GM18867 (cell line): Measurements from ENCODE around the gene ATP1A1.
A peak's percentile ranks its signal among the peaks of the same experiment; 100 is the strongest.

Experiments used
- ATAC-seq: cut with Tn5 transposase; IDR thresholded peaks from one replicate; pipeline ENCODE4 v1.9.1; 2021; ENCODE audit warnings: mild to moderate bottlenecking, moderate library complexity; ENCODE audit not compliant: unreplicated experiment

ATP1A1 gene

DNA sequence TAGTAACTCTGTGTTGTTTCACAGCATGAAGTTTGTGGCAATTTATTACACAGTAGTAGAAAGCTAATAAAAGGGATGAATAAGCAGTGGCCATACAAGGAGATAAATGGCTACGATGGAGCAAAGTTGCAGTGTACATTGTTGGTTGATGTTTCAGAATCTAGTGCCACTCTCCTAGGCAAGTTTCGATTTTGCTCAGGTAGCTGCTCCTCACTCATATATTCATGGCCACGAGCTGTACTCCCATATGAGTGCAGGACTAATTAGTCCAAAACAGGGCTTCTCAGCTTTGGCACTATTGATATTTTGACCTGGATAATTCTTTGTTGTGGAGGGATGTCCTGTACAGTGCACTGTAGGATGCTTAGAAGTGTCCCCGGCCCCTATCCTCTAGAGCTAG lies 30.0 kb upstream of the ATP1A1 start:
- ATAC-seq: no peak

DNA sequence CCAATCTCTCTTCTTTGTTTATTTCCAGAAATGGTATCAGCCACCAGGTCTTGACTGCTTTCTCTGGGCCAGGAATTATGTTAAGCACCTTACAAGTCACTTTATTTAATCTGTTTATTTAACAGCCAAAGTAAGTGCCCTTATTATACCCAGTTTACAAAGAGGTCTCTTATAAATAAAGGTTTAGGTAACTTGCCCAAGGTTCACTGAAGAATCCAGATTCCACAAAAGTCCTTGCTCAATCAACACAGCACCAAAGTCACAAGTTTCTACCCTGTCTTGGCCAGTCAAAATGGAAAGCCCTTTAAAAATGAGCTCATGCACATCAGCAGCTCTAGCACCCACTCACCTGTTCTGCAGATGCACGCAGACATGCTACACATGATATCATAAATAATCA lies 28.0 kb upstream of the ATP1A1 start:
- ATAC-seq: no peak

DNA sequence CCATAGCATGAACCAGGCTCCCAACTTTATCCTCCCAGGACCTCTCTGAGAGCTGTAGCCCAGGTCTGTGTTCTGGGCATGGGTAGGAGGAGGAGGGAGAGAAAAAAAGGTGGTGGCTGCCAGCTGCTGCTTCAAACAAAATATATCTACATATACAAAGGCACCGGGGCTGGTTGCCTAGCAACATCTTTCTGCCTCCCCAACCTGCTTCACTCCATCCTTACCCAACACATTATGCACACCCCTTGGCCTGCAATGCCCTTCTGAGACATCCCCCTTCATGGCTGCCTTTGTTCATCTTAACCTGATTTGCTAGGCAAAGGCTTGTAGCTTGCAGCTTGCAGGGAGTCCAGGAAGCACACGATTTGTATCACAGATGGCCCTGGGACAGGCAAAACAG lies 27.2 kb upstream of the ATP1A1 start:
- ATAC-seq: no peak

DNA sequence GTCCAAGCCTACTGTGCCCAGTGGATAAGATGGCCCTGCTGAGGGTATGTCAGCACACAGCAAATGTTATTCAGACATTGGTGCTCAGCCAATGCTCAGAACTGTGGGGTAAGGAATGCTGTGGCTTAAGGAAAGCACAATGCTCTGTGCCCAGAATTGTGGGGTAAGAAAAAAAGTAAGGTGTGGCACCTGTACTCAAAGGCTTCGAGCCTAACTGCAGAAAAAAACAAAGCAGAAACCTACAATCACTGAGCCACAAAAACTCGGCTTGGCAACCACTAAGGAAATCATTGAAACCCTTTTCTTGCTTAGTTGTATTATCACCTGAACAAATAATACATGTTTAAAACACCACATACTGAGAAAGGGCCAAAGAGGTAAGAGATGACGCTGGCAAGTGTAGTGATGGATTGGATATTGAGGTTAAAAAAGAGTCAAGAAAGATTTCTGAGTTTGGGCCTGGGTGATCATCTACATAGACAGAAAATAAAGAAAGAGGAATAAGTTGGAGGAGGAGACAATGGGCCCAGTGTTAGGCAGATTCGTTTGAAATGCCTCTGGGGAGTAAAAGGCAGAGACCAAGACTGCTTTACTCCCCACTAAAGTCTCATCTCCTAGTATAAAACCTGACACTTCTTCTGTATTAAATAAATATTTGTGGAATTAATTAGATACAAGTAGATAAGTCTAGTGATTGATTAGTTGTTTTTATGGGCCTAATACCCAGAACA lies 25.9 kb upstream of the ATP1A1 start:
- ATAC-seq: no peak

DNA sequence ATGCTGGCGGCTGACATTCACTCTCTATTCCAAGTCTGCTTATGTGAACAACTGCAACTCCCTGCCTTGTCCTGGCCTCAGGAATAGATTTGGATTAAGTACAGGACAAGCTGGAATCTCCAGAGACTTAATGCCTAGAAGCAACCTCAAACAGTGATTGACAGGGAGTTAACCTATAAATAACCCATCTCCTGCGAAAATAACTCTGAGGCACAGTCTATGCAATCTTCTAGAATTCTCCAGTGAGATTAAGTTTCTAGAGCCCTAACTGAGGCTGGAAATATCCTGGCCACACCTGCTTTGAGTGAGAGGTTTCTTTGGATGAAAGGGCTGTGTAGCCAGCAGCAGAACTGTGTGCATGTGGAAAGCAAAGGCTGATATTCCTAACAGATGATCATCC lies 25.3 kb upstream of the ATP1A1 start:
- no peak for ATAC-seq

DNA sequence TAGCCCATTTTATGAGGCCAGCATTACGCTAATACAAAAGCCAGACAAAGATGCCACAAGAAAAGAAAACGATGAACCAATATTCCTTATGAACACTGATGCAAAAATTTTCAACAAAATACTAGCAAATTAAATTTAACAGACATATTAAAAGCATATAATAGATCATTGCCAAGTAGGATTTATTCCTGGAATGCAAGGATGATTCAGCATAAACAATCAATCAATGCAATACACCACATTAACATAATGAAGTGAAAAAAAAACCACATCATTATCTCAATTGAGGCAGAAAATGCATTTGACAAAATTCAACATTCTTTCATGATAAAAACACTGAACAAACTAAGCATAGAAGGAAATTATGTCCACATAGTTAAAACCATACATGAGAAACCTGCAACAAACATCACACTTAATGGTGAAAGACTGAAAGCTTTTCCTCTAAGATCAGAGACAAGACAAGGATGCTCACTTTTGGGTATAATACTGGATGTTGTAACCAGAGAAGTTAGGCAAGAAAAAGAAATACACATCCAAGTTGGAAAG lies 22.9 kb upstream of the ATP1A1 start:
- no peak for ATAC-seq

DNA sequence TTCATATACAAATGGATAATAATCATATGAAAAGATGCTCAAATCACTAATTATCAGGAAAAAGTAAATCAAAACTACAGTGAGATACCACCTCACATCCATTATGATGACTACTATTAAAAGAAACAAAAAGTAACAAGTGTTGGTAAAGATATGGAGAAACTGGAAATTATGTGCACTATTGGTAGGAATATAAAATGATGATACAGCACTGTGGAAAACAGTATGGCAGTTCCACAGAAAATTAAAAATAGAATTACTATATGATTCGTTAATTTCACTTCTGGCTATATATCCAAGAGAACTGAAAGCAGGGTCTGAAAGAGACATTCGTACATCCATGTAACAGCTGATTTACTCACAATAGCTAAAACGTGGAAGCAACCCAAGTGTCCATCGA lies 21.1 kb upstream of the ATP1A1 start:
- no peak for ATAC-seq

DNA sequence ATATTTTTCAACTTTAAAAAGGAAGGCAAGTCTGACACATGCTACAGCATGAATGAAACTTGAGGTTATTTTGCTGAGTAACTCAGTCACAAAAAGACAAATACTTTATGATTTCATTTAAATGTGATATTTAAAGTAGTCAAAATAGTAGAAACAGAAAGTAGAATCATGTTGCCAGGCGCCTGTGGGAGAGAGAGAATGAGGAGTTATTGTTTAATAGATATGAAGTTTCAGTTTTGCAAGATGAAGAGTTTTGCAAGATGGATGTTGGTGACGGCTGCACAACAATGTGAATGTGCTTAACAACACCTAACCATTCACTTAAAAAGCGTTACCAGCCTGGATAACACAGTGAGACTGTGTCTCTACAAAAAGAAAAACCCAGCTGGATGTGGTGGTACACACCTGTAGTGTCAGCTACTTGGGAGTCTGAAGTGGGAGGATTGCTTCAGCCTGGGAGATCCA lies 20.7 kb upstream of the ATP1A1 start:
- peak; percentile 62 for ATAC-seq

DNA sequence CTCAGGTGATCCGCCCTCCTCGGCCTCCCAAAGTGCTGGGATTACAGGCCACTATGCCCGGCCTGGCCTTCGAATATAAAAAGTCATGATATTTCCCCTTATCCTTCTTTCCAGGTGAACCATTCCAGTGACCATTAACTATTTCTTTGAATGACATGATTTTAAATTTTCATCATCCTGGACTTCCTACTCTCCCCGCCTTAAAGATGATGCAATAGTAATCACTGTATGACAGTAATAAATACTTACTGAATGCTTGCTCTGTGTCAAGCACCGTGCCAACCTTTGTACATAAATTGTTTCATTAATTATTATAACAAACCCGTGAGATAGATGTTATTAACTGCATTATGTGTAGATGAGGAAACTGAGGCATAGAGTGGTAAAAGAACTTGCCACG lies 19.9 kb upstream of the ATP1A1 start:
- ATAC-seq: no peak

DNA sequence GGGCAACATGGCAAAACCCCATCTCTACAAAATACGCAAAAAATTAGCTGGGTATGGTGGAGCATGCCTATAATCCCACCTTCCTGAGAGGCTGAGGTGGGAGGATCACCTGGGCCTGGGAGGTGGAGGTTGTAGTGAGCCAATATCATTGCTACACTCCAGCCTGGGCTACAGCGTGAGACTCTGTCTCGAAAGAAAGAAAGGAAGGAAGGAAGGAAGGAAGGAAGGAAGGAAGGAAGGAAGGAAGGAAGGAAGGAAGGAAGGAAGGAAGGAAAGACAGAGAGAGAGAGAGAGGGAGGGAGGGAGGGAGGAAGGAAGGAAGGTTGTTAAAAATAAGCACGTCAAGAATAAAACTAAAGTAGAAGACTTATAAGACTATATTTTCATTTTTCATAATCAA lies 17.0 kb upstream of the ATP1A1 start:
- no peak for ATAC-seq

DNA sequence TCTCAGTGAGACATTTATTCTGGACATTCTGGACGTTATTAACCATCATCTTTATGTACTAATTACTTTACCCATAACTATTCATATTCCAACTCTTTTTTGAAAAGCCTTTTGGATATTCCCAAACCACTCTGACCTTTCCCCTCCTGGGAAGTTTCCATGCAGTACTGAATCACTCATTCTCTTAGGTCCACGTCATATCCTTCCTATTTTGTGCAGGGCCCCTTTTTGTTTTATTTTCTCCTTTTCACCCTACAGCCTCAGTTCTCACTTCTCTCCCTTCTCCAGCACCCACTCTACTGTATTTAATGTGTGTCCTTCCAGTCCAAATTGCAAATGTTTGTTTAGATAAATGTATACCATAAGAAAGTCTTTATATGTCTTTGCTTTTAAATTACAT lies 16.4 kb upstream of the ATP1A1 start:
- no peak for ATAC-seq

DNA sequence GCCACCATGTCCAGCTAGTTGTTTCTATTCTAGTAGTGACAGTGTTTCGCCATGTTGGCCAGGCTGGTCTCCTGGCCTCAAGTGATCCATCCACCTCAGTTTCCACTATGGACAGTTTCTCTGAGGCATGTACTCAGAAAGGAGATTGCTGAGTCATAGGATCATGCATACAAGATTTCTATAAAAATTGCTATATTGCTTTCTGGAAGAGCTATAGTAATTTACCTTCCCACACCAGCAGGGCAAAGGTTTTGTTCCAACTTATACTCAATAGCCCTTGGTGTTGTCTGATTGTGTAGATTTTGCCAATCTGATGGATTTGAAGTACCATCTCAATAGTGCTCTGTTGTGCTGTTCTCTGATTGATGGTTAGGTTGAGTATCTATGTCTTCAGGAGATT lies 15.6 kb upstream of the ATP1A1 start:
- ATAC-seq: no peak

DNA sequence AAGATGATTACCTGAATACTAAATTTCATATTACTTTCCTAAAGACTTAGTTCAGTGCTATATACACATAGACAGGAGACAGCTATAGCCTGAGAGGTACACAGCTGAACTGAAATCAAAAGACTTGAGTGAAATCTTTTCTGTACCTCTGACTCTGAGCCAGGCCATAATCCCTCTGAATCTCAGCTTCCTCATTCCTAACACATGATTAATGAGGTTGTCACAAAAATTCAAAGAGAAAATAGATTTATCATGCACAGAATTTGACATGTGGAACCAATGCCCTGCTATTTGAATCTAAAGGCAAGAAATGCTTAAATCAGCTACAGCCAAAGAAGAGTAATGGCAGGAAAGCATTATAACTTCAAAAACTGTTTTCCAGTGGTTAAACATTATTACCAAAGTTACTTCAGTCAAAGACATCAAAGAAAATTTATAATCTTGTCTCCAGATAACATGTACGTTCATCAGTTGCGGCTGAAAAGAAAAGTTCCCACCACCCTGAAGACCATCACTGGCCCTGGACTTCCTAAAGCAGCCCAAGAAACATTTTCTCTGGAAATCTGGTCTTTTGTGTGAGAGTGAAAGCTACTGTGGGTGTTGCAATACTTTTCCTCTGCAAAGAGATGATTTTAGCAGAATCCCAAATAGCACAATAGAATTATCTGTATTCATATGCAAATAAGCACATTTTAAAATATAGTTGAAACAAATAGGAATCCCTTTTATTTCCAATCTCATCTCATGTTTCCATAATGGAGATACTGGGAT lies 13.8 kb upstream of the ATP1A1 start:
- ATAC-seq: no peak

DNA sequence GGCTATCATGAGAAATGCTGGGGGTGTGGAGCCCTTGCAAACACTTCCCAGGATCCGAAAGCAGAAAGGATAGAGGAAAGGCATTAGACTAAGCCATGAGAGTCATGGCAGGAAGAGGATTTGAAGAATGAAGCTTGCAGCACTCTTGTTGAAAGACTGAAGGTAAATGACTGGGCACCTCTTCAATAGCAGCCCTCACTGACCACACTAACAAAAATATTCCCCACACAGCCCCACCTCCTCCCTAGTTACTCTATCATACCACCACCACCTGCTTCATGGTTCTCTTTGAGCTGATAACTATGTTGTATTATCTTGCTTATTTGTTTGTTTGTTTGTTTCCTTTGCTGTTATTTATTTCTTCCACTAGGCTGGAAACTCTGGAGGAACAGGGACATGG lies 13.2 kb upstream of the ATP1A1 start:
- ATAC-seq: no peak

DNA sequence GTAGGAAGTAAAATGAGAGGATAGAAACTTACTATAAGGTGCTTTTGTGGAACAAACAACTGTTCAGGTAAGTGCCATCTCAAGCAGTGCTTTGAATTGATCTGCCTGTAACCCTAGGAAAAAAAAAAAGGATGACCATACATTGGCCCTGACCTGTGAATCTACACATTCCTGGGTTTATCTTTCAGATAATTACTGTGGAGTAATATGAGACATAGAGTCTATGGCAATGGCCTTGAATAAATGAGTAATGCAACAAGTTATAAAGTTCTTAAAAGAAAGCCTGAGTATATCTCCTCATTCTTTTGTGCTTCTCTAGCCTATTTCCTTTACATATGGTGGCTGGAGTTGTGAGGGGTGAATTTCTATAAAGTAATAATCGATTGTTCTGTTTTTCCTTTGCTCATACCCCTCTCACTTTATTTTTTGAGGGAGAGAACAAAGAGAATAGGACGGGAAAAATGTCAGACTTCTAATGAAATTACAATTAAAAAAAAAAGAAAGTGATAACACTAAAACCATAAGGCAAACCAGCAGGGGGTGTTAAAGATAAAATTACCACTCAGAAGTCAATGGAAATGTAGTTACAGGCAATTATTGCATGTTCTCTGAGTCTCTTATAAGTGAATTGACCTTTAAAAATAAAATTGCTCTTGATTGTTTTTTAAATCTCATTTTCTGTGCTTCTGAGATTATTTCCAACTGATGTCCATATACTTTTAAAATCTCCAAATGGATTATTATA lies 12.4 kb upstream of the ATP1A1 start:
- no peak for ATAC-seq

DNA sequence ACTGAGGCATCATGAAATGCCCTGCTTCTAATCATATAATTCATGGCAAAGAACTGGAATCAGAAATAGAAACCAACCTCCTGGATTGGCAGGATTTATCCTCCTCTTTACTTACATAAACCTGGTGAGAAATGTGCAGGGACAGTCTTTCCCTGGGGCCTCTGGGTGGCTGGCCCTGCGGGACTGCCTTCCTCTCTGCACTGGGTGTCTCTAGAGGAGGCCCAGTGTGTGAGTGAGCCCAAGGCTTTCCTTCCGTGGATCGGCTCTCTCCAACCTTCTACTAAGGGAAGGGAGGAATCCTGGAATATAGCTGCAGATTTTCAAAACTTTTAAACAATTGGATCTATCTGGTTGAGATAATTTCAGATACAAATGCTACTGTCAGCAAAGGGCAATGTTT lies 11.4 kb upstream of the ATP1A1 start:
- ATAC-seq: no peak

DNA sequence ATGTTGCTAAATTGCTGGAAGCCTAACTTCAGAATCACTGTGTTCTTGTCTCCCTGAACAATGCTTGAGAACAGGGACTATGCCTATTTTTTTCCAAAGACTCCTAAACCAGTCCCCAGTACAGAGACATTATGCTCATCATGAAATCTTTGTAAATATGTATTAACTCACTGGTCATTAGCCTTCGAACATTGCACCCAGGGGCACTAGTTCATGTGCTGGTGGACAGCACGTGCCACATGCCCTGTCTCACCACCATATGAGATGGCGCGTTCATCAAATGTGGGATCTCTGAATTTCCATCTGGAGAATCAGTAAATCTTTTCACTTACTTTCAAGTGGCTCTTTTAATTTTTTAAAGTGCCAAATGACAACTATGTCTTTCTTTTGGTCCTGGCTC lies 11.0 kb upstream of the ATP1A1 start:
- ATAC-seq: no peak

DNA sequence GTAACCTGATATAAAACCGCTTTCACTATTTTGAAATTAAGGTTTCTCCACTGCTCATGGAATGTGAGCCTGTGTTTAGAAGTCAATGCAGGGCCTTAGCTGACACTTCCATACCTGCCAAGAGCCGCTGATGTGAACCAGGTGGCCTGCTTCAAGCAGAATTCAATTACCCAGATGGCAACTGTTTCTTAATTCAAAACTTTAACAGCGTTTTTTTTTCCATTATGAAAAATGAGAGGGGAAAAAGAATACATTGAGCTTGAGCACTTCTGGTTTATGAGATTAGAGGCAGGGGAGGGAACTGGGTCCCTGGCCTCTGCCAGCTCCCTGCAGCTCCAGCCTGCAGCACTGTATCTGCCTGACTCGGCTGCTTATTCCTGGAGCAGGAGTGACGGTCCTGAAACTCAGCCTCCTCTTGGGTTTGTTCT lies 7.7 kb upstream of the ATP1A1 start:
- no peak for ATAC-seq

DNA sequence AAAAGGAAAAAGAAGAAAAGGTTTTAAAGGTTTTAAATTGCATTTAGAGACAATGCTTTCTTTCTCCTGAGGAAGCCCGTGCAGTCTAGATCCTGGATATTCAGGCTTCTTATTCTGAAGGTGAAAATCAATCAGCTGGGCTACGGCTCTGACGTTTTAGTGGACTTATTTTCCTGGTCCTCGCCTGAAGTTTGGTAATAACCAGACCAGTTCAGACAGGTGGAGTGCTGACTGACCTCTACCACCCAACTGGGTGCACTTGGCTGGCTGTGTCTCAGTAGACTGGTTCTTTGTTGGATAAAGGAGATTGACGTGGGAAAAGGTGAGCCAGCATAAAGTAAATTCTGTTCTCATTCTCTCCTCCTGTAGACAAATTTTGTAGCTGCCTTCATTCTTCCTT lies 7.2 kb upstream of the ATP1A1 start:
- no peak for ATAC-seq

DNA sequence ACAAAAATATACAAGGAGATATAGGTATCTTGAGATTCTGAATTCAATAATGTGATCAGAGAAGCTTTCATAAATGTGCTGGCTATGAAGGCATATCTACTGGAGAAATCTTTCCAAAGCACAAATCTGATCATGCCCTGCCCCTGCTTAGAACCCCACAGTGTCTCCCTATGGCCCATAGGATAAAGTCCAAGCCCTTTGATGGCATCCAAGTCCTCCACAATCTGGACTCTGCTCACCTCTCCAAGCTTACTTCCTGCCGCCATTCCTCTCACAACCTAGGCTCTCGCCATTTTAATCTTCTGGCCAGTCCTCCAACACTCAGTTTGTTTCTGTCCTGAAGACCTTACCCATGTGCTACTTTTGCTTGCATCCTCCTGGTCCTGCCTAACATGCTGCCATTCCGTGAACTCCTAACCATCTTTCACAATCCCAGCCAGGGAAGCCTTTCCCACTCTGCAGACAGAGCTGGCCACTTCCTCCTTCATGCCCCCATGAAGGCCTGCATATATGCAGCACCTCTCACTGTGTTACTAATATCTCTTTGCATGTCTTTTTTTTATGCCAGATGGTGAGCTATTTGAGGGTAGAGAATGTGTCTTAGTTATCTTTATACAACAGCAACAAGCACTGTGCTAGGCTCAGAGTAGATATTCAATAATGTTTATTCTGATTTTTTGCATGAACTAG lies 5.6 kb upstream of the ATP1A1 start:
- ATAC-seq: no peak

DNA sequence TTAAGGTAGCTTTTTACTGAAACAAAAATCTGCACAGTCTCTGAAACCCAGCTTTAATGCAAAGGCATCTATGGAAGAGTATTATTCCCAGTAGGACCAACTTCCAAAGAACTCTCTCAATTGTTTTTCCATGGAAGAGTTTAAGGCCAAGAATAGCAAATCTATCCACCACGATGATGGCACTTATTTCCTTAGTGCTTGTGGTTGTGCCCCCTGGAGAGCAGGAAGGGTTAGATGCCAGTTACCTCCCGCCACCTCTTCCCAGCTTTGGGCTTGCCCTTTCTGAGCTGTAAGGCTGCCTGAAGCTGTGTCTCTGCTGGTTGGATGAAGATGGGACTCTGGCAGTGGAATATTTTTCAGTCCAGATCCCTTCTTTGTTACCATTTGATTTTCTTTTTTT lies 4.8 kb upstream of the ATP1A1 start:
- ATAC-seq: no peak
